HG02642 (cell line): ENCODE results near the gene QSOX2.

Experiments
- ATAC-seq: cut with Tn5 transposase; IDR thresholded peaks from one replicate; pipeline ENCODE4 v1.9.1; 2021; ENCODE audit warnings: mild to moderate bottlenecking; ENCODE audit not compliant: unreplicated experiment, poor library complexity

QSOX2 gene, protein sequence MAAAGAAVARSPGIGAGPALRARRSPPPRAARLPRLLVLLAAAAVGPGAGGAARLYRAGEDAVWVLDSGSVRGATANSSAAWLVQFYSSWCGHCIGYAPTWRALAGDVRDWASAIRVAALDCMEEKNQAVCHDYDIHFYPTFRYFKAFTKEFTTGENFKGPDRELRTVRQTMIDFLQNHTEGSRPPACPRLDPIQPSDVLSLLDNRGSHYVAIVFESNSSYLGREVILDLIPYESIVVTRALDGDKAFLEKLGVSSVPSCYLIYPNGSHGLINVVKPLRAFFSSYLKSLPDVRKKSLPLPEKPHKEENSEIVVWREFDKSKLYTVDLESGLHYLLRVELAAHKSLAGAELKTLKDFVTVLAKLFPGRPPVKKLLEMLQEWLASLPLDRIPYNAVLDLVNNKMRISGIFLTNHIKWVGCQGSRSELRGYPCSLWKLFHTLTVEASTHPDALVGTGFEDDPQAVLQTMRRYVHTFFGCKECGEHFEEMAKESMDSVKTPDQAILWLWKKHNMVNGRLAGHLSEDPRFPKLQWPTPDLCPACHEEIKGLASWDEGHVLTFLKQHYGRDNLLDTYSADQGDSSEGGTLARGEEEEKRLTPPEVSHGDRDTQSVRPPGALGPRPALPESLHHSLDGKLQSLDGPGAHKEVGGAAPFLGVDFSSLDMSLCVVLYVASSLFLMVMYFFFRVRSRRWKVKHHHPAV

DNA sequence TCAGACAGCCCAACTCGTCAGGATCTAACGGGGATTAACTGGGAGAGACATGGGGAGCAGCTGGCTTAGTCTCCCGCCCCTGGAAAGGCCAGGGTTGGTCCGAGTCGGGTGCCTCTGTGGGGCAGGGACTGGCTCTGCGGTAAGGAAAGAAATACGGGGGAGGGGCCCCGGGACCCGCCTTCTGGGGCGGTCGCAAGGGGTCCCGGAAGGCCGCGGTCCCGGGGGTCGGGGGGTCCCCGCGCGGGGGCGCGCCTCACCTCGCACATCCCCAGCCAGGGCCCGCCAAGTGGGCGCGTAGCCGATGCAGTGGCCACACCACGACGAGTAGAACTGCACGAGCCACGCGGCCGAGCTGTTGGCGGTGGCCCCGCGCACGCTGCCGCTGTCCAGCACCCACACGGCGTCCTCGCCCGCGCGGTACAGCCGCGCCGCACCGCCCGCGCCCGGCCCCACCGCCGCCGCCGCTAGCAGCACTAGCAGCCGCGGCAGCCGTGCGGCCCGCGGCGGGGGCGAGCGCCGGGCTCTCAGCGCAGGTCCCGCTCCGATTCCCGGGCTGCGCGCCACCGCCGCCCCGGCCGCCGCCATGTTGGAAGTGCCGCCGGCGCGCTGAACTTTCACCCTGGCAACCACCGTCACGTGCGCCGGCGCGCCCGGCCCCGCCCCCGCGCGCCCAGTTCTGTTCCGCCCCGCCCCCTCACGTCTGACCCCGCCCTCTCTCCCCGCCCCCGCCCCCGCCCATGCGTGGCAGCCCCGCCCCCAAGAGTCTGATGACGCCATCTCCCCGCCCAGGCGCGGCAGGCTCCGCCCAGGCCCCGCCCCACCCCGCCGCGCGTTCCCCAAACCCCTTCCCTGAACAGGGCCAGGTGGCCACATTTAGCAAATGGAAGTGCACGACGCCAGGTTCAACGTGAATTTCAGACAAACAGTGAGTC lies at the start of gene QSOX2:
QSOX2 (minus strand) TSS at position 594 of the 932 bp plus-strand sequence; CDS start at position 585, 9 bp downstream.
- peak; percentile 69 for ATAC-seq

DNA sequence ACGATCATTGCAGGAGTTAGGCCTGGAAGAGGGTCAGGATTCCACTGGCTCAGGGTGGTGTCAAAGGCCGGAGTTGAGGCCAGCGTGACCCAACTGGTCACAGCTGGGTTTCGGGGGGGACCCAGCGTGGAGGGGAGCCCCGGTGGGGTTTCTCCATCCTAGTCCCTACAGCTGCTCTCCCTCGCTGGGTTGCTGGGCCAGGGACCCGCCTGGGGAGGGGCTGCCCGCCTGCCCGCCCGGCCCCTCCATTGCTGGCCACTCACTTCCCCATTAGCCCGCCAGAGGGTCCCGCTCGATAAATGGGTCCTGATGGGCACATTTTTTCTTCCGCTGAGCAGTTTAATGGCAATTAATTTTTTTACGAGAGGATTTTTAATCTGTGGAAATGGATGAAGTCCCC lies 49.4 kb upstream of the QSOX2 start:
- no peak for ATAC-seq

DNA sequence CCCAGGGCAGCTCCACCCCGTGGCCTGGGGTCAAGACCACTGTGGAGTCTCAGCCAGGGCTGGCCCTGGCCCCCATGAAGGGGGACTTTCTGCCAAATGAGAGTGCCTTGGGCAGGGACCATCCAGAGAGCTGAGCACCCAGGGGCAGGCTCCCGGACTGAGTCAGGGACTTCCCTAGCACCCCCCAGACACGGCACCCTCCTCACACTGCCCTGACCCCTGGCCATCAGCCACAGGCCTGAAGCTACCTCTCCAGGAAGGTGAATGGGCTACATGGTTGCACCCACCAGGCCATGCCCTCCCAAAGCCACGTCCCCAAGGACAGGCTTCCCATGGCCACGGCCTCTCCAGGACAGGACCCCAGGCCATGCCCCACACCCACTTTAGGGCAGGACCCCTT lies 48.8 kb upstream of the QSOX2 start:
- no peak for ATAC-seq

DNA sequence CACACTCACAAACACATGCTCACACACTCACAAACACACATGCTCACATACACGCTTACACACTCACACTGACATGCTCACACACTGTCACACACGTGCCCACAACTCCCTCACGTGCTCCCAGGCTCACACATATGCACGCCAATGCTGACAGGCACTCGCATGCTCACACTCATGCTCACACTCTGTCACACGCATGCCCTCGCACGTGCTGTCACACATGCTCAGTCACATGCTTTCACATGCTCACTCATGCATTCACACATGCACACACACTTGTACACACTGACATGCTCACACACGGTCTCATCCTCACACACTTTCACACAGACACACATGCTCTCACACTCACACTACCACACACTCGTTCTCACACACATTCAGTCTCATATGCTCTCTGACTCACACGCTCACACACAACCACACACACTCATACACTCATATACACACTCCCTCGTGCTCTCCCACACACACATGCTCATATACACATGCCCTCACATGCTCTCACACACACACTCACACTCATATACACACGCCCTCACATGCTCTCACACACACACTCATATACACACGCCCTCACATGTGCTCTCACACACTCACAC lies 48.0 kb upstream of the QSOX2 start:
- no peak for ATAC-seq

DNA sequence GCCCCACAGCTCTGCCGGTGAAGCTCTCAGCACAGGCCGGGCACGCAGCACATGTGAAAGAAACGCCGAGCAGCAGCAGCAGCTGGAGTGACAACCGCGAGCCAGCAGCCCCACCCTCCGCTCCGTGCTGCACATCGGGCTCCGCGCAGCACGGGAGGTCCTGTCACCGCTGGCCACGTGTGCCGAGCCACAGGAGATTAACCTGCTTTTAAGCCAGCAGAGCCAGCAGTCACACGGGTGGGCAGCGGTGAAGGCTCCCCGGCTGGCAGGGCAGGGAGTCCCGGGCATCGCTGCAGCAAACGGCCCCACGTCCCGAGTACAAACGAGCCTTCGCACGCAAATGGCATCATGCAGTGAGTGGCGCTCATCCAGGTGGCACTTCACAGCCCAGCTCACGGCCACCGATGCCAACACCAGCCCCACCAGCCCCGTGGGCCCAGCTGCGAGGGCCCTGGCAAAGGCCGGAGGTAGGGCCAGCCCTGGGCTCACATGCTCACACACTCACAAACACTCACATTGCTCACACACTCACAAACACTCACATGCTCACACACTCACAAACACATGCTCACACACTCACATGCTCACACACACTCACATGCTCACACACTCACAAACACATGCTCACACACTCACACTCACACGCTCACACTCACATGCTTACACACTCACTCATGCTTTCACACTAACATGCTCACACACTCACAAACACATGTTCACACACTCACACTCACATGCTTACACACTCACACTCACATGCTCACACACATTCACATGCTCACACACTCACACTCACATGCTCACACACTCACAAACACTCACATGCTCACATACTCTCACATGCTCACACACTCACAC lies 47.2 kb upstream of the QSOX2 start:
- no peak for ATAC-seq

DNA sequence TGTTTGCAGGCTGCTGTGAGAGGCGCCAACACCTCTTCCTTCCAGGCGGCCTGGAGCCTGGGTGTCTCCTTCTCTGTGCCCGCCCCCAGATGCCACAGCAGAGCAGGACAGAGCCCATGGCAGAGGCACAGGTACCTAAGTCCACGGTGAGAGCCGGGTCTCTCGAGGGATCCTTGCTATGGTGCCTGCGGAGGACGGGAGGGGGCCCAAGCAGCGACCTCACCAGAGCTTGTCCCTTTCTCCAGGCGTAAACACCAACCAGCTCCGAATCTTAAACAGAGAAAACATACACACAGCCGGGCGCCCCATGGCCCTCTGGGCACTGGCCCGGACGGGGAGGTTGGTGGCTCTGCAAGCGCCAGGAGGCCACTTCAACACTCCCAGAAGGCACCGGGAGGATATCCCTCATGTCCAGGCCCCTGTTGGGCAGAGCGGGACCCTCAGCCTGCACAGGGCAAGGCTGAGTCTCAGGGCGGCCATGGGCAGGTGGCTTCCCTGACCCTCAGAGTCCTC lies 46.5 kb upstream of the QSOX2 start:
- no peak for ATAC-seq

DNA sequence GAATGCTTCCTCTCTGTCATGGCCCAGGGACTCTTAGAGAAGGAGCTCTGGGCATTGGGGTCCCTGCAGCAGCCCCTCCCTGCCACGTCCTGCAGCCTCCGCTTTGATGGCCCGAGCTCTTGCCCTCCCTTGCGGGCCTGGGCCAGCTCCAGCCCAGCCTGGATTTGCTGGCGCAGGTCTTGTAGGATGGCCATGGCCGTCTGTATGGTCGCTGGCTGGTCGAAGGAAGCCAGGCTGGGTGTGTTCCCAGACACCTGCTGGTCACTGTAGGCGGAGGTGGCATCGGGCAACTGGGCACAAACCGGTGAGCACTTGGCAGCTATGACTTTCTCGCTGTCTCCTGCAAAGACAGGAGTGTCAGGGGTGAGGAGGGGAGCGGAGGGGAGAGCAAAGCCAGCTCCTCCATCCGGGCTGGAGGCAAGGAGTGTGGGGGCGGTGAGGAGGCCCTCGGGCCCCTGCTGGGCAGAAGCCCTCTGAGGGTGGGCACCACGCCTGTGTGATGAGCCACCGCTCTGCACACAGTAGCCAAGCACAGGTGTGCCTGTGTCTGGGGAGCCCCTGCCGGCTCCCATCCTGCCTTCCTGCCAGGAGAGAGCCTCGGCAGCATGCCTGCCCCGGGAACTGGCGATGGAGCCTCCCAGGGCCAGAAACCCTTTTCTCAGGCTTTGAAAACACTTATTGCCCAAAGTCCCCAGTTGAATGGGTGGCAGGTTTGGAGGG lies 45.9 kb upstream of the QSOX2 start:
- ATAC-seq, result no peak

DNA sequence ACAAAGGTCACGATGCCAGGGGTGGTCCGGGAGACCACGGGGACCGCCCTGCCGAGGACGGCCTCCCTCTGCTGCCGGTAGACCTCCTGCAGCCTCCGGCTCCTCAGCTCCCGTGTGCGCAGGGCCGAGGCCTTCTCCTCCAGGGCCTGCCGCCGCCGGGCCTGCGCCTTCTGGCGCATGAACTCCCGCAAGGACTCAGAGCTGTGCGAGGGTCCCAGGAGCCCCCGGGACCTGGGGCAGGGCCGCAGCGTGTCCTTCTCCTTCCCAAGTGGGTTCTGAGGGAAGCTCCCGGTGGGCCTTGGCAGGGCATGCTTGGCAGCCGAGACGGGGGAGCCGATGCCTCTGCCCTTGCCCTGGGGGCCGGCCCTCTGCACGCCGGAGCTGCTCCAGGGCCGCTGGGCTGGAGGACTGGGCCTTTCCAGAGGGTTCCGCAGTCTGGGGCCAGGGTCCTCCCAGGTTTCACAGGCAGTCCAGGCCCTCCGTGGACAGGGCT lies 44.9 kb upstream of the QSOX2 start:
- ATAC-seq, result no peak

DNA sequence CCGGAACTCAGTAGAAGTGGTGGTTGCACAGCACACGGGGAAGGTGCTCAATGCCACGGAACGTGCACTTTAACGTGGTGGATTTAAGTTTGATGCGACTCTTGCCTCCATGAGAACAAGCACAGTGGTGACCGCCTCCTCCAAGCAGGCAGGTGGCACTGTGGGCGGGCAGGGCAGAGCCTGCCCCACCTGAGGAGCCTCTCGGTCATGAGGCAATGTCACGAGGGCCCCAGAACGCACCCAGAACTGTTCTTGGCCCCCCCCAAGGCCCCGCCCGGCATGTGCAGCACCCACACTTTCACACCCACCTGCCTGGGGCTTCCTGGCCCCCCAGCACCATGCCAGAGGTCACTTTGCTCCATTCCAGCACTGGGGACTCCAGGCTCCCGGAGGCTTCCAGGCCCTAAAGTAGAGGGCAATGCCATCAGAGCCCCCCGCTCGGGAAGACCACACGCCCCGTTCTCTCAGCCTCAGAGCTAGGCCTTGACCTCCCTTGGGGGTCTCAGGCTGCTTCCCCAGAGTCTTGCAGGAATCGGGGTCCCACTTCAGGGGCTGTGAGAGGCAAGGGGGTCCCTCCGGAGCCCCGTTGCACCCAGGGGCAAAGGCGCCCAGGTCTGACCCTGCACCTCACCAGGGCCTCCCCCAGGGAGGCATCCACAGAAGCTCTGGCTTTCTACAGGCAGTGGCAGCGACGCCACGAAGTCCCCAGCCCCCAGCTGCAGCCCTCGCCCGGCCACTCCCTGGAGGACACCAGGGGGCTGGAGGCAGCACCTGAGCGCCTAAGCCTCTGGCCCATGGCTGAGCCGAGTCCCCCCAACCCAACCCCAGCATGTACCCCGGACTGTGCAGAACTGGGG lies 44.3 kb upstream of the QSOX2 start:
- no peak for ATAC-seq

DNA sequence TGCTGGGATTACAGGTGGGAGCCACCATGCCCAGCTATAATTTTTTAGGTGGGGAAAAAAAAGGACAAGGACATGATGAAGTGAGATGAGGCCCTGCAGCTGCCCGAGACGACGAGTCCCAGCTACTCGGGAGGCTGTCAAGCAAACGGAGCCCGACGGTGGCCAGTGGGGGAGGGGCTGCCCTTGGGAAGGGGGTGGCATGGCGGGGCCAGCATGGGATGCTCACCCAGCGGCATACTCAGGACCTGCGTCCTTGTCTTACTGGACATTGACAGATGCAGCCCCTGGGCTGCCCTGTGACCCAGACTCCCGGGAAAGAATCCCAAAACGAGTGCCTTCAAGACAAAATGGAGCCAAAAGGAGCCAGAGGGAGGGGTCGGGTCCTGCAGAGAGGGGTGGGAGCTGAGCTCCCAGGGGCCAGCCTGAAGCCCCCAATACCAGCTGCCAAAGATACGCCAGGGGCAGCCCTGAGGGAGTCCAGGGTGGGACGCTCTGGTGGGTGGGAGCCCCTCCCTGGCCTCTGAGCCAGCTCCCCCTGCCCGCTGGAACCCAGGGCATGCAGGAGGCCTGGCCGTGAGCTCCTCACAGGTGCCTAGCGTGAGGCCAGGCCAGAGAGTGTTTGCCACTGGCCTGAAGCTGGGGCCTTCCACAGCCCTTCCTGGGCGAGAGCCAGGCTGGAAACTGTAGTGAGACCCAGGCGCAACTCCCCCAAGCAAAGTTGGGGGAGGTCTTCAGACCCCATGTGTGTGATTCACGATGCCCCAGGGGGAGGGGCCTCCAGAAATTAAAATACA lies 42.5 kb upstream of the QSOX2 start:
- no peak for ATAC-seq

DNA sequence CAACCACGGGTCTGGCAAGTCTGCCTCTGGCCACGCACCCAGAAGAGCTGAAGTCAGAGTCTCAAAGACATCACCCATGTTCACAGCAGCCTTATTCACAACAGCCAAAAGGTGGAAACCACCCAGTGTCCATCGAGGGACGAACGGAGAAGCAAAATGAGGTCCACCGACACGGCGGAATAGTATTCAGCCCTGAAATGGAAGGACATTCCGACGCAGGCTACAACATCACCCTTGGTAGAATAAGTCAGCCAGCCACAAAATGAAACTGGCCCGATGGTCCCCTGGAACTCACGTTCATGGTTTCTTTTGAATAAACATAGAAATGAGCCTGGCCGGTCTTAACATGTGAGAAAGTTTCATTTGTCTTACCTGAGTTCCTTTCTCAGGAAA lies 41.4 kb upstream of the QSOX2 start:
- no peak for ATAC-seq

DNA sequence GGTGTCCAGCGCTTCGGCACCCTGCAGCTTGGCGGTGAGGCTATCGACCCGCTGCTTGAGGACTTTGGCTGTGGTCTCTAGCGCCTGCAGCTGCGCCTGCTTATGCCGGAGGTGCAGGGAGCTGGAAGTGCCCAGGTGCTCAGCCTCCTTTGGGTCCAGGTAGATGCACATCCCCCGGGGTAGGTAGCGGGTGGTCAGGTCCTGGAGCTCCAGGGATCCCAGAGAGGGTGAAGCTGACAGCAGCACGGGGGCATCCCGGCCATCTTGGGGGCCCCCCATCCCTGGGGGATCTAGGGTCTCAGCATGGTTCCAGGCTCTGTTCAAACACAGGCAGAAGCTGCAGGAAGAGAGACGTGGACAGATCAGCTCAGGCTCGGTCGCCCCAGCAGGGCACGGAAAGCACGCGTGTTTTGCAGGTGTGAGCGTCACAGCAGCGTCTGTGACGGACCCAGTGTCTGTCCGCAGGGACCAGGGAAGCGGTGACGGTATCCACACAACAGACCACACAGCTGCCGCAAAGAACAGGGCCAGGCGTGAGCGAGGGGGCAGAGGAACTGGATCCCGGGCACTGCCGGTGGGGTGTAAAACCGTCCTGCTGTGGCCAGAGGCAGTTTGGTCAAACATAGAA lies 40.9 kb upstream of the QSOX2 start:
- ATAC-seq, result no peak

DNA sequence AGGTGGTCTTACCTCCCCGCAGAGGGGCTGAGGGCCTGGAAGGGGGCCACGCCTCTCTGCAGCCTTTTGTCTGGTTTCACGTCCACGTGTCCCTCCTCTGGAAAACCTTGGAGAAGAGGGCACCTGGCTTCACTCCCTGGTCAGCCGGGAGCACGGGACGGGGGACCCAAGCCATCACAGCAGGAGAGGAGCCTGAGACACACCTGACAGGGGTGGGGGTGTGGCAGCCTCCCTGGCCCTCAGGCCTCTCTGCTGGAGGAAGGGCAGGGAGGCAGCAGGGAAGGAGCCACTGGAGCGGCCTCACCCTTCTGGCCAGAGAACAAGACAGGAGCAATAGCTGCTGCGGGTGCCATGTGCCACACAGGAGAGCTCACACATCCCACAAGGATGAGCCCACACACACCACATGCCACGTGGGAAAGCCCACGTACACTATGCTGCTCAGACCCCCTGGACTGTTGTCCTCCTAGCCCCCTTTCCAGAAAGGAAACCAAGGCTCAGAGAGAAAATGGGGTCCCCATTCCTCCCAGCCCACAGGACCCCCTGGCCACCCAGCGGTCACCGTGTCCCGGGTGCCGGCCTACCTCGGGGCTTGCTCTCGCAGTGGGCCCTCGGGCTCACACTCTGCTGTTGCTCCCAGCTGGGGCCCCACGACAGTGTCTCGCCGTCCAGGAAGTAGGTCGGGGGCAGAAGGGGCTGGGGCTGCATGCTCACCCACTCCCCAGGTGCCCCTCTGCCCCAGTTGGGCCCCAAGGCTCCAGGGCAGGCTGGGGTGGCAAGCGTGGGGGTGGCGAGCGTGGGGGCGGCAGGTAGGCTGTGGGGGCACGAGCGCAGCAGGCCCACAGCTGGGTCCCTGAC lies 40.1 kb upstream of the QSOX2 start:
- no peak for ATAC-seq

DNA sequence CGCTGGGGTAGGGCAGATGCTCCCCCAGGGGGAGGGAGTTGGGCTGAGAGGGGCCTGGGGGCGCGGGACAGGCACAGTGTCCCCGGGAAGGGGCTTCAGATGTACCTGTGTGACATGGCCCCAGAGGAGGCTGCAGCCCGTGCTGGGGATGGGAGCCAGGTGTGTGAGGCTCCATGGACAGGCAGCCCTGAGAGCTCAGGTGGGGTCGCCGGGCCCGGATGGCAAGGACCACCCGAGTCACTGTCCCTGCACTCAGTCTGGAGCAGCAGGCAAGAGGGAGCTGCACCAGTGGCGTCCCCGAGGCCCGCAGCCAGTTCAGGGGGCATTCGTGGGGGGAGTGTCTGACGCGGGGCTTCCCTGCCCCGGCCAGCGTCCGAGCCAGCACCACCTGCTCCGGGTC lies 39.3 kb upstream of the QSOX2 start:
- ATAC-seq, result no peak

DNA sequence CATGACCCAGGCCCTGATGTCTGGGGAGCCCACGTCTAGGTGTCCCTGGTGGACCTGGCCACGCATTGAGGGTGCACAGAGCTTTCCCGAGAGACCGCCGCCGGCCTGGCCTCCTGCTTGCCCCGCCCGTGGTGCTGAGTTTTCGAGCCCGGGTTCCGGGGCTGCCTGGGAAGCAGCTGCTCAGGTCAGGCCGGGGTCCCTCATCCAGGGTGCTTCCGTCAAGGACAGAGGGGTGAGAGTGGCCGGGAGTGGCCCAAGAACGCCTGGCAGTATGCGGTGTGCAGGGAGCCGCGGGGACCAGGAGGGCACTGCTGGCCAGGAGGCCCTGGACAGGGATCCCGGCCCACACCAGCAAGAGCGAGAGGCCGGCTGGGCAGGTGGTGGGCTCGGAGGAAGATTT lies 38.7 kb upstream of the QSOX2 start:
- no peak for ATAC-seq
